ENCODE data around the gene PNCK.

GRCh38 chrX:153648358-153649177 is 25.0 kb downstream of the PNCK start:
- TF ChIP-seq POLR2A (IDR thresholded peaks at IDR 0.05) = no peak
- no peak for TF ChIP-seq CTCF (IDR thresholded peaks at IDR 0.05)

Data from sigmoid colon (tissue), 3 donors.